Measurements from ENCODE around the gene RSRC1. TPM values are rescaled to one million over a fixed set of nuclear protein-coding genes. Genes with fewer than 3 reads are reported as not detected.

The RSRC1 gene
- total RNA-seq, 1 experiment from 2014 or later = 37.9 TPM

GRCh38 chr3:158185711-158186110, 75.8 kb downstream of the RSRC1 start:
- H3K27ac Mint-ChIP-seq = no peak overlapping the region
- no peaks in the 10 kb centered on the region for H3K23me2 ChIP-seq (ENCODE audit: insufficient read length, low read depth, low read length, poor library complexity, severe bottlenecking)
- no peak overlapping the region for H2BK5ac ChIP-seq (ENCODE audit: insufficient read length, low read length)
- H2AK5ac ChIP-seq (ENCODE audit: insufficient read length, low read length) = no peak overlapping the region
- no peaks in the 10 kb centered on the region for H3K79me1 ChIP-seq (ENCODE audit: insufficient read depth, low read depth, low read length, poor library complexity, severe bottlenecking)
- no peak overlapping the region for H3K18ac ChIP-seq (ENCODE audit: insufficient read length, low read depth, low read length)
- H3K56ac ChIP-seq (ENCODE audit: insufficient read length, low read depth, low read length) = no peak overlapping the region
- H3K14ac ChIP-seq (ENCODE audit: insufficient read depth, low read length) = no peak overlapping the region
- no peak overlapping the region for H4K91ac ChIP-seq (ENCODE audit: insufficient read length, low read depth, low read length)
- H2BK15ac ChIP-seq (ENCODE audit: low read depth, low read length) = no peak overlapping the region
- H3K9me3 ChIP-seq (ENCODE audit: control insufficient read depth, low read depth, low read length) = no peaks in the 10 kb centered on the region
- H3T11ph ChIP-seq (ENCODE audit: low read length) = no peak overlapping the region
- no peaks in the 10 kb centered on the region for H3K79me2 ChIP-seq (ENCODE audit: insufficient read depth, low read length)
- no peak overlapping the region for H3K27ac ChIP-seq (ENCODE audit: insufficient read length, low read depth, low read length)
- H2BK20ac ChIP-seq (ENCODE audit: low read depth, low read length, poor library complexity, severe bottlenecking) = no peak overlapping the region
- no CpG with 5 or more reads among the region's 1 CpG for WGBS (ENCODE audit: extremely low coverage, insufficient read length, low lambda C conversion rate)
- H4K5ac ChIP-seq (ENCODE audit: insufficient read length, low read depth, low read length) = no peak overlapping the region
- H3K9ac ChIP-seq (ENCODE audit: extremely low read depth, insufficient read length, low read length) = no peak overlapping the region
- no peak overlapping the region for H3K4me2 ChIP-seq (ENCODE audit: insufficient read depth, insufficient read length, low read length)
- H3K9me3 Mint-ChIP-seq = no peaks in the 10 kb centered on the region
- H2BK12ac ChIP-seq (ENCODE audit: insufficient read length, low read depth, low read length) = no peak overlapping the region
- no peak overlapping the region for H2AFZ ChIP-seq (ENCODE audit: low read length)
- H4K8ac ChIP-seq (replicated peaks; ENCODE audit: insufficient read length, low read depth, low read length) = no peak overlapping the region
- no peak overlapping the region for H3K4me3 Mint-ChIP-seq
- H2BK120ac ChIP-seq (ENCODE audit: low read depth, low read length, poor library complexity, severe bottlenecking) = no peak overlapping the region
- DNase-seq = no peak
- H3K27me3 ChIP-seq (ENCODE audit: insufficient read depth, low read length) = no peaks in the 10 kb centered on the region
- no peaks in the 10 kb centered on the region for H4K20me1 ChIP-seq (ENCODE audit: control insufficient read depth, insufficient read depth, insufficient read length)
- H3K4me1 ChIP-seq (ENCODE audit: insufficient read depth, low read length) = no peaks in the 10 kb centered on the region
- no peaks in the 10 kb centered on the region for H3K4me1 Mint-ChIP-seq
- H3K27me3 Mint-ChIP-seq (ENCODE audit: low read depth) = no peaks in the 10 kb centered on the region
- TF ChIP-seq CTCF (conservative IDR thresholded peaks at IDR 0.05) = no peak
- H3K4ac ChIP-seq (ENCODE audit: low read depth, low read length) = no peak overlapping the region
- no peak overlapping the region for H3K23ac ChIP-seq (ENCODE audit: insufficient read length, low read depth, low read length)
- no peaks in the 10 kb centered on the region for H3K36me3 Mint-ChIP-seq (ENCODE audit: insufficient read depth in 1 of 3, low read depth in 3 of 3)
